Panc1 (cell line): ENCODE data around the gene RASIP1. TPM values are rescaled to one million over a fixed set of nuclear protein-coding genes. Genes with fewer than 3 reads are reported as not detected.
A peak's percentile ranks its signal among the peaks of the same experiment; 100 is the strongest.

Source experiments
- ATAC-seq: fragments of 200-7000 bp; cut with Tn5 transposase; 2 replicates; pipeline ENCODE4 v1.9.1; 2020; ENCODE audit warnings: mild to moderate bottlenecking, moderate library complexity
- BruUV-seq: library from RNA; stranded (reverse); fragments of 400-500 nt; replicated peaks from 2 replicates; lab custom pipeline; 2021; lab: Mats Ljungman, UMichigan
- CTCF ChIA-PET: fragments of 300-600 bp; sonication (Branson Sonifier 250); formaldehyde crosslinking; loops from one replicate; lab custom pipeline; 2022; ENCODE audit warnings: antibody characterized with exemption; lab: Charles Lee
- POLR2A ChIA-PET: fragments of 300-600 bp; sonication (Branson Sonifier 250); formaldehyde crosslinking; loops from one replicate; lab custom pipeline; 2022; ENCODE audit warnings: antibody characterized with exemption; lab: Charles Lee
- DNase-seq: peaks from one replicate; pipeline ENCODE4 v3.0.0-alpha.2; 2010; ENCODE audit warnings: low read depth, low spot score
- H3K27ac ChIP-seq: 2 replicates; pipeline ENCODE4 v1.5.1; 2011; ENCODE audit warnings: mild to moderate bottlenecking, low read length, inconsistent platforms
- H3K27me3 ChIP-seq: fragments of 200-500 bp; sonication (Bioruptor generic); 2 replicates; pipeline ENCODE4 v1.6.0; 2014; ENCODE audit warnings: low read length, inconsistent platforms; ENCODE audit not compliant: control insufficient read depth, insufficient read depth
- H3K36me3 ChIP-seq: fragments of 200-500 bp; sonication (Bioruptor generic); 2 replicates; pipeline ENCODE4 v1.5.1; 2014; ENCODE audit warnings: inconsistent platforms, mild to moderate bottlenecking, low read length, moderate library complexity; ENCODE audit not compliant: control insufficient read depth, insufficient read depth
- H3K4me1 ChIP-seq: 2 replicates; pipeline ENCODE4 v1.5.1; 2011; ENCODE audit warnings: inconsistent platforms, mild to moderate bottlenecking, low read length, moderate library complexity; ENCODE audit not compliant: control insufficient read depth, insufficient read depth
- H3K4me3 ChIP-seq, 2 experiments: 2 replicates each; pipeline ENCODE4 v1.5.1; 2011 to 2012; ENCODE audit warnings: low read depth in 2 of 2, low read length in 2 of 2, mild to moderate bottlenecking in 2 of 2, inconsistent platforms in 1 of 2, moderate library complexity in 1 of 2
- H3K9me3 ChIP-seq: fragments of 200-500 bp; sonication (Bioruptor generic); 2 replicates; pipeline ENCODE4 v1.5.1; 2014; ENCODE audit warnings: low read depth, mild to moderate bottlenecking, inconsistent platforms, low read length, moderate library complexity; ENCODE audit not compliant: control insufficient read depth, insufficient read depth
- POLR2AphosphoS5 ChIP-seq: IDR thresholded peaks from 2 replicates; pipeline ENCODE4 v1.6.1; 2012; ENCODE audit warnings: mild to moderate bottlenecking, low read depth, low read length, moderate library complexity
- REST ChIP-seq, 2 experiments: IDR thresholded peaks; 2 replicates each; pipeline ENCODE4 v1.6.1; 2011 to 2012; ENCODE audit warnings: low read depth in 2 of 2, control low read depth in 1 of 2, low read length in 1 of 2, mild to moderate bottlenecking in 1 of 2, moderate library complexity in 1 of 2; ENCODE audit not compliant: insufficient read depth in 1 of 2
- SIN3A ChIP-seq: IDR thresholded peaks from 2 replicates; pipeline ENCODE4 v1.6.1; 2012; ENCODE audit warnings: low read depth, mild to moderate bottlenecking, low read length, moderate library complexity, borderline replicate concordance; ENCODE audit not compliant: insufficient read depth
- TCF7L2 ChIP-seq: IDR thresholded peaks from 2 replicates; pipeline ENCODE4 v1.6.1; 2011; ENCODE audit warnings: mild to moderate bottlenecking, low read depth, low read length, inconsistent platforms
- in situ Hi-C: cut with HindIII; loops from 2 replicates; pipeline ENCODE4 v1.10.0; 2016; ENCODE audit warnings: low sequenced_read_pairs, low pct_unique_long_range_greater_than_20kb
- intact Hi-C: fragments of 100-400 bp; cut with micrococcal nuclease; formaldehyde crosslinking; loops from one replicate; pipeline ENCODE4 v1.10.0; 2022; ENCODE audit not compliant: unreplicated experiment
- total RNA-seq: library from RNA; stranded (reverse); gene quantifications from one replicate; pipeline ENCODE4 v1.2.1, GENCODE V29; 2021; ENCODE audit not compliant: unreplicated experiment
- TF ChIP-seq, protein P1 (sequence below): fragments of 450-650 bp; IDR thresholded peaks from 2 replicates; pipeline ENCODE4 v1.5.1; 2017; ENCODE audit warnings: mild to moderate bottlenecking

The RASIP1 gene
- total RNA-seq, 1 experiment from 2014 or later = 0.41 TPM

DNA sequence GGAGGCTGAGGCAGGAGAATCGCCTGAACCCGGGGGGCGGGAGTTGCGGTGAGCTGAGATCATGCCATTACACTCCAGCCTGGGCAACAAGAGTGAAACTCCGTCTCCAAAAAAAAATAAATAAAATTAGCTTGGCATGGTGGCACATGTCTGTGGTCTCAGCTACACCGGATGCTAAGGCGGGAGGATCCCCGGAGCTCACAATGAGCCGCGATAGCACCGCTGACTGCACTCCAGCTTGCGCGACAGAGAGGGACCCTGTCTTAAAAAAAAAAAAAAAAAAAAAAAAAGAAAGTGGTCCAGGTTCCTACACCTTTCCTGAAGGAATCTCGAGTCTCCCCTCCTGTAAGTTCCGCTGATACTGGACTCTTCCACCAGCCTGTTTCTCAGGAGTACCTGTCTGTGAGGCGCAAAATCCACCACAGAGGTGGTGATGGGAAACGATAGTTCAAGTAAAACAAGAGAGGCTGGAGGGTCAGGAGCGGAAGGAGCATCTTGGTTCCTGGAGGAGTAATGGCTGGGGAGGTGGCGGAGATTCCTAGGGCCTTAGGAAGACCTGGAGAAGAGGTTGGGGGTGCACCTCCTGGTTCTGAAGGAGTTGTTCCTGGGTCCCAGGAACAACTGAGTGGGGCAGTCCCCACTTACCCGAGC lies 11.6 kb upstream of the RASIP1 start:
- CTCF ChIA-PET = no interaction called here
- intact Hi-C loops = no loop called here
- H3K36me3 ChIP-seq = peaks cover 5% of the 10 kb centered on the region; the same call in 1 of the 2 replicates
- no peaks in the 10 kb centered on the region; the same call in 1 of the 2 replicates for H3K4me1 ChIP-seq
- TF ChIP-seq, protein P1, sequence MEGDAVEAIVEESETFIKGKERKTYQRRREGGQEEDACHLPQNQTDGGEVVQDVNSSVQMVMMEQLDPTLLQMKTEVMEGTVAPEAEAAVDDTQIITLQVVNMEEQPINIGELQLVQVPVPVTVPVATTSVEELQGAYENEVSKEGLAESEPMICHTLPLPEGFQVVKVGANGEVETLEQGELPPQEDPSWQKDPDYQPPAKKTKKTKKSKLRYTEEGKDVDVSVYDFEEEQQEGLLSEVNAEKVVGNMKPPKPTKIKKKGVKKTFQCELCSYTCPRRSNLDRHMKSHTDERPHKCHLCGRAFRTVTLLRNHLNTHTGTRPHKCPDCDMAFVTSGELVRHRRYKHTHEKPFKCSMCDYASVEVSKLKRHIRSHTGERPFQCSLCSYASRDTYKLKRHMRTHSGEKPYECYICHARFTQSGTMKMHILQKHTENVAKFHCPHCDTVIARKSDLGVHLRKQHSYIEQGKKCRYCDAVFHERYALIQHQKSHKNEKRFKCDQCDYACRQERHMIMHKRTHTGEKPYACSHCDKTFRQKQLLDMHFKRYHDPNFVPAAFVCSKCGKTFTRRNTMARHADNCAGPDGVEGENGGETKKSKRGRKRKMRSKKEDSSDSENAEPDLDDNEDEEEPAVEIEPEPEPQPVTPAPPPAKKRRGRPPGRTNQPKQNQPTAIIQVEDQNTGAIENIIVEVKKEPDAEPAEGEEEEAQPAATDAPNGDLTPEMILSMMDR = no peak
- no peak for TF ChIP-seq SIN3A
- no peak for TF ChIP-seq POLR2AphosphoS5
- no peak for TF ChIP-seq TCF7L2
- no peaks in the 10 kb centered on the region for H3K9me3 ChIP-seq
- BruUV-seq = no TSS peak
- no peak overlapping the region for H3K27ac ChIP-seq
- no peak for ATAC-seq
- no peaks in the 10 kb centered on the region for H3K27me3 ChIP-seq
- in situ Hi-C loops = no loop called here
- no peak for DNase-seq
- peak overlapping the region in 1 of 2 experiments; percentile 30; a peak in 3 of 4 replicates for H3K4me3 ChIP-seq
- POLR2A ChIA-PET = no interaction called here

- CTCF ChIA-PET = no interaction called here
- H3K4me3 ChIP-seq = no peak overlapping the region
- DNase-seq (no peak), ATAC-seq (no peak)
- no peak overlapping the region for H3K27ac ChIP-seq
- H3K9me3 ChIP-seq = no peaks in the 10 kb centered on the region
- no TSS peak for BruUV-seq
- TF ChIP-seq REST (IDR thresholded peaks at IDR 0.05; ENCODE audit: insufficient read depth in 1 of 2, low read depth in 2 of 2, low read length in 1 of 2) (no peak), TCF7L2 (no peak), SIN3A (no peak), POLR2AphosphoS5 (no peak)
- TF ChIP-seq, protein P1 = no peak
- no peaks in the 10 kb centered on the region; the same call in none of the 2 replicates for H3K4me1 ChIP-seq
- H3K36me3 ChIP-seq = peaks cover 5% of the 10 kb centered on the region; the same call in 1 of the 2 replicates
- no peaks in the 10 kb centered on the region for H3K27me3 ChIP-seq
- in situ Hi-C loops = no loop called here
- intact Hi-C loops = no loop called here
- POLR2A ChIA-PET = no interaction called here
These were observed 10.5 kb upstream of the RASIP1 start for GRCh38 chr19:48750771-48751504.
